ENCODE measurements around the gene LRRC8C.

- TF ChIP-seq CTCF (IDR thresholded peaks at IDR 0.05; ENCODE audit: insufficient read depth, low read length, poor library complexity, severe bottlenecking) (no peak), EZH2phosphoT487 (conservative IDR thresholded peaks at IDR 0.05; ENCODE audit: low read length) (no peak)
Measured at GRCh38 chr1:89640440-89640839, 7.5 kb downstream of the LRRC8C start.
